ENCODE measurements around the gene TCN2.

- TF ChIP-seq, protein P1, sequence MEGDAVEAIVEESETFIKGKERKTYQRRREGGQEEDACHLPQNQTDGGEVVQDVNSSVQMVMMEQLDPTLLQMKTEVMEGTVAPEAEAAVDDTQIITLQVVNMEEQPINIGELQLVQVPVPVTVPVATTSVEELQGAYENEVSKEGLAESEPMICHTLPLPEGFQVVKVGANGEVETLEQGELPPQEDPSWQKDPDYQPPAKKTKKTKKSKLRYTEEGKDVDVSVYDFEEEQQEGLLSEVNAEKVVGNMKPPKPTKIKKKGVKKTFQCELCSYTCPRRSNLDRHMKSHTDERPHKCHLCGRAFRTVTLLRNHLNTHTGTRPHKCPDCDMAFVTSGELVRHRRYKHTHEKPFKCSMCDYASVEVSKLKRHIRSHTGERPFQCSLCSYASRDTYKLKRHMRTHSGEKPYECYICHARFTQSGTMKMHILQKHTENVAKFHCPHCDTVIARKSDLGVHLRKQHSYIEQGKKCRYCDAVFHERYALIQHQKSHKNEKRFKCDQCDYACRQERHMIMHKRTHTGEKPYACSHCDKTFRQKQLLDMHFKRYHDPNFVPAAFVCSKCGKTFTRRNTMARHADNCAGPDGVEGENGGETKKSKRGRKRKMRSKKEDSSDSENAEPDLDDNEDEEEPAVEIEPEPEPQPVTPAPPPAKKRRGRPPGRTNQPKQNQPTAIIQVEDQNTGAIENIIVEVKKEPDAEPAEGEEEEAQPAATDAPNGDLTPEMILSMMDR (IDR thresholded peaks at IDR 0.05 in 2 of 3, conservative IDR thresholded peaks at IDR 0.05 in 1 of 3; ENCODE audit: borderline replicate concordance in 1 of 3, insufficient read depth in 1 of 3, low read depth in 2 of 3, low read length in 2 of 3): no peak
- TF ChIP-seq, protein P2, sequence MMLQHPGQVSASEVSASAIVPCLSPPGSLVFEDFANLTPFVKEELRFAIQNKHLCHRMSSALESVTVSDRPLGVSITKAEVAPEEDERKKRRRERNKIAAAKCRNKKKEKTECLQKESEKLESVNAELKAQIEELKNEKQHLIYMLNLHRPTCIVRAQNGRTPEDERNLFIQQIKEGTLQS (IDR thresholded peaks at IDR 0.05): no peak
- no peak for TF ChIP-seq ZFX (IDR thresholded peaks at IDR 0.05)
- no peak for TF ChIP-seq EGR1 (IDR thresholded peaks at IDR 0.05; ENCODE audit: low read depth)
- TF ChIP-seq POLR2A (IDR thresholded peaks at IDR 0.05; ENCODE audit: borderline replicate concordance, extremely low read depth, insufficient read depth, insufficient read length): no peak
- TF ChIP-seq EZH2phosphoT487 (IDR thresholded peaks at IDR 0.05; ENCODE audit: borderline replicate concordance): no peak
- TF ChIP-seq, protein P3, sequence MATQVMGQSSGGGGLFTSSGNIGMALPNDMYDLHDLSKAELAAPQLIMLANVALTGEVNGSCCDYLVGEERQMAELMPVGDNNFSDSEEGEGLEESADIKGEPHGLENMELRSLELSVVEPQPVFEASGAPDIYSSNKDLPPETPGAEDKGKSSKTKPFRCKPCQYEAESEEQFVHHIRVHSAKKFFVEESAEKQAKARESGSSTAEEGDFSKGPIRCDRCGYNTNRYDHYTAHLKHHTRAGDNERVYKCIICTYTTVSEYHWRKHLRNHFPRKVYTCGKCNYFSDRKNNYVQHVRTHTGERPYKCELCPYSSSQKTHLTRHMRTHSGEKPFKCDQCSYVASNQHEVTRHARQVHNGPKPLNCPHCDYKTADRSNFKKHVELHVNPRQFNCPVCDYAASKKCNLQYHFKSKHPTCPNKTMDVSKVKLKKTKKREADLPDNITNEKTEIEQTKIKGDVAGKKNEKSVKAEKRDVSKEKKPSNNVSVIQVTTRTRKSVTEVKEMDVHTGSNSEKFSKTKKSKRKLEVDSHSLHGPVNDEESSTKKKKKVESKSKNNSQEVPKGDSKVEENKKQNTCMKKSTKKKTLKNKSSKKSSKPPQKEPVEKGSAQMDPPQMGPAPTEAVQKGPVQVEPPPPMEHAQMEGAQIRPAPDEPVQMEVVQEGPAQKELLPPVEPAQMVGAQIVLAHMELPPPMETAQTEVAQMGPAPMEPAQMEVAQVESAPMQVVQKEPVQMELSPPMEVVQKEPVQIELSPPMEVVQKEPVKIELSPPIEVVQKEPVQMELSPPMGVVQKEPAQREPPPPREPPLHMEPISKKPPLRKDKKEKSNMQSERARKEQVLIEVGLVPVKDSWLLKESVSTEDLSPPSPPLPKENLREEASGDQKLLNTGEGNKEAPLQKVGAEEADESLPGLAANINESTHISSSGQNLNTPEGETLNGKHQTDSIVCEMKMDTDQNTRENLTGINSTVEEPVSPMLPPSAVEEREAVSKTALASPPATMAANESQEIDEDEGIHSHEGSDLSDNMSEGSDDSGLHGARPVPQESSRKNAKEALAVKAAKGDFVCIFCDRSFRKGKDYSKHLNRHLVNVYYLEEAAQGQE (IDR thresholded peaks at IDR 0.05; ENCODE audit: low read depth): no peak
These were observed 58.8 kb downstream of the TCN2 start for GRCh38 chr22:30665786-30666185.

Data from HCT116 (cell line).